WTC11 (cell line): ENCODE data around the gene TNNC2. TPM values are rescaled to one million over a fixed set of nuclear protein-coding genes. Genes with fewer than 3 reads are reported as not detected.

ENCODE experiments used
- ATAC-seq: fragments of 200-7000 bp; cut with Tn5 transposase; 2 replicates; pipeline ENCODE4 v1.10.0; 2021; ENCODE audit warnings: mild to moderate bottlenecking, moderate library complexity
- CTCF ChIA-PET: fragments of 300-600 bp; sonication (Branson Sonifier 250); formaldehyde crosslinking; loops from one replicate; lab custom pipeline; 2021; ENCODE audit warnings: antibody characterized with exemption; lab: Charles Lee
- POLR2A ChIA-PET: fragments of 350-600 bp; sonication (Branson Sonifier 250); formaldehyde crosslinking; loops from one replicate; lab custom pipeline; 2021; ENCODE audit warnings: antibody characterized with exemption; lab: Charles Lee
- DNase-seq: peaks from one replicate; pipeline ENCODE4 v3.0.0; 2021; ENCODE audit warnings: low spot score
- H3K27ac Mint-ChIP-seq: 2 replicates; pipeline ENCODE4 v1.8.0; 2021; ENCODE audit warnings: mixed read lengths
- H3K27me3 Mint-ChIP-seq: 2 replicates; pipeline ENCODE4 v1.8.0; 2021; ENCODE audit warnings: low read depth, mild to moderate bottlenecking, moderate library complexity, mixed read lengths
- H3K36me3 Mint-ChIP-seq: 2 replicates; pipeline ENCODE4 v1.8.0; 2021; ENCODE audit warnings: mixed read lengths
- H3K4me1 Mint-ChIP-seq: 2 replicates; pipeline ENCODE4 v1.8.0; 2022; ENCODE audit warnings: mixed read lengths
- H3K4me3 Mint-ChIP-seq: 2 replicates; pipeline ENCODE4 v1.8.0; 2021; ENCODE audit warnings: mild to moderate bottlenecking, moderate library complexity, mixed read lengths
- H3K9me3 Mint-ChIP-seq: 2 replicates; pipeline ENCODE4 v1.8.0; 2021; ENCODE audit warnings: mixed read lengths
- AFF4 ChIP-seq: sonication (generic); formaldehyde crosslinking; IDR thresholded peaks from 2 replicates; pipeline ENCODE4 v1.8.1; 2023; ENCODE audit warnings: mild to moderate bottlenecking, missing genetic modification reagents, borderline replicate concordance
- ATF3 ChIP-seq: sonication (generic); formaldehyde crosslinking; conservative IDR thresholded peaks from 2 replicates; pipeline ENCODE4 v1.8.1; 2022; ENCODE audit warnings: mild to moderate bottlenecking, missing genetic modification reagents
- CBFB ChIP-seq: sonication (generic); formaldehyde crosslinking; IDR thresholded peaks from 2 replicates; pipeline ENCODE4 v1.8.1; 2022; ENCODE audit warnings: mild to moderate bottlenecking, low read depth, missing genetic modification reagents
- RORB ChIP-seq: fragments of 250-450 bp; sonication (Bioruptor Pico); IDR thresholded peaks from 2 replicates; pipeline ENCODE4 v1.9.0; 2021; ENCODE audit warnings: mild to moderate bottlenecking
- SOX15 ChIP-seq: fragments of 250-450 bp; sonication (Bioruptor Pico); IDR thresholded peaks from 2 replicates; pipeline ENCODE4 v1.9.0; 2021; ENCODE audit warnings: mild to moderate bottlenecking
- ZNF396 ChIP-seq: fragments of 250-450 bp; sonication (Bioruptor Pico); IDR thresholded peaks from 2 replicates; pipeline ENCODE4 v1.8.0; 2021; ENCODE audit warnings: mild to moderate bottlenecking, moderate library complexity, borderline replicate concordance
- total RNA-seq: library from RNA; stranded (reverse); gene quantifications from 3 replicates; pipeline ENCODE4 v1.2.3, GENCODE V29; 2021
- TF ChIP-seq, protein P1 (sequence below): sonication (generic); formaldehyde crosslinking; IDR thresholded peaks from 2 replicates; pipeline ENCODE4 v1.8.1; 2023; ENCODE audit warnings: mild to moderate bottlenecking, missing genetic modification reagents
- TF ChIP-seq, protein P2 (sequence below): sonication (generic); formaldehyde crosslinking; IDR thresholded peaks from 2 replicates; pipeline ENCODE4 v1.8.0; 2023; ENCODE audit warnings: mild to moderate bottlenecking, missing genetic modification reagents
- TF ChIP-seq, protein P3 (sequence below): sonication (generic); formaldehyde crosslinking; IDR thresholded peaks from 2 replicates; pipeline ENCODE4 v1.8.0; 2023; ENCODE audit warnings: missing genetic modification reagents, mild to moderate bottlenecking, borderline replicate concordance

The TNNC2 gene
- total RNA-seq, 1 experiment from 2014 or later = 3.0 TPM

GRCh38 chr20:45842169-45842812 lies 15.2 kb upstream of the TNNC2 start:
- TF ChIP-seq, protein P1, sequence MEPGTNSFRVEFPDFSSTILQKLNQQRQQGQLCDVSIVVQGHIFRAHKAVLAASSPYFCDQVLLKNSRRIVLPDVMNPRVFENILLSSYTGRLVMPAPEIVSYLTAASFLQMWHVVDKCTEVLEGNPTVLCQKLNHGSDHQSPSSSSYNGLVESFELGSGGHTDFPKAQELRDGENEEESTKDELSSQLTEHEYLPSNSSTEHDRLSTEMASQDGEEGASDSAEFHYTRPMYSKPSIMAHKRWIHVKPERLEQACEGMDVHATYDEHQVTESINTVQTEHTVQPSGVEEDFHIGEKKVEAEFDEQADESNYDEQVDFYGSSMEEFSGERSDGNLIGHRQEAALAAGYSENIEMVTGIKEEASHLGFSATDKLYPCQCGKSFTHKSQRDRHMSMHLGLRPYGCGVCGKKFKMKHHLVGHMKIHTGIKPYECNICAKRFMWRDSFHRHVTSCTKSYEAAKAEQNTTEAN (CRISPR knock-in tag) = no peak
- TF ChIP-seq, protein P2, sequence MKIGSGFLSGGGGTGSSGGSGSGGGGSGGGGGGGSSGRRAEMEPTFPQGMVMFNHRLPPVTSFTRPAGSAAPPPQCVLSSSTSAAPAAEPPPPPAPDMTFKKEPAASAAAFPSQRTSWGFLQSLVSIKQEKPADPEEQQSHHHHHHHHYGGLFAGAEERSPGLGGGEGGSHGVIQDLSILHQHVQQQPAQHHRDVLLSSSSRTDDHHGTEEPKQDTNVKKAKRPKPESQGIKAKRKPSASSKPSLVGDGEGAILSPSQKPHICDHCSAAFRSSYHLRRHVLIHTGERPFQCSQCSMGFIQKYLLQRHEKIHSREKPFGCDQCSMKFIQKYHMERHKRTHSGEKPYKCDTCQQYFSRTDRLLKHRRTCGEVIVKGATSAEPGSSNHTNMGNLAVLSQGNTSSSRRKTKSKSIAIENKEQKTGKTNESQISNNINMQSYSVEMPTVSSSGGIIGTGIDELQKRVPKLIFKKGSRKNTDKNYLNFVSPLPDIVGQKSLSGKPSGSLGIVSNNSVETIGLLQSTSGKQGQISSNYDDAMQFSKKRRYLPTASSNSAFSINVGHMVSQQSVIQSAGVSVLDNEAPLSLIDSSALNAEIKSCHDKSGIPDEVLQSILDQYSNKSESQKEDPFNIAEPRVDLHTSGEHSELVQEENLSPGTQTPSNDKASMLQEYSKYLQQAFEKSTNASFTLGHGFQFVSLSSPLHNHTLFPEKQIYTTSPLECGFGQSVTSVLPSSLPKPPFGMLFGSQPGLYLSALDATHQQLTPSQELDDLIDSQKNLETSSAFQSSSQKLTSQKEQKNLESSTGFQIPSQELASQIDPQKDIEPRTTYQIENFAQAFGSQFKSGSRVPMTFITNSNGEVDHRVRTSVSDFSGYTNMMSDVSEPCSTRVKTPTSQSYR (CRISPR knock-in tag) = no peak
- TF ChIP-seq SOX15 (CRISPR knock-in tag) = no peak
- TF ChIP-seq ATF3 (CRISPR knock-in tag) = no peak
- TF ChIP-seq CBFB (CRISPR knock-in tag) = no peak
- no peak for TF ChIP-seq ZNF396 (CRISPR knock-in tag)
- no peak for TF ChIP-seq AFF4 (CRISPR knock-in tag)
- TF ChIP-seq, protein P3, sequence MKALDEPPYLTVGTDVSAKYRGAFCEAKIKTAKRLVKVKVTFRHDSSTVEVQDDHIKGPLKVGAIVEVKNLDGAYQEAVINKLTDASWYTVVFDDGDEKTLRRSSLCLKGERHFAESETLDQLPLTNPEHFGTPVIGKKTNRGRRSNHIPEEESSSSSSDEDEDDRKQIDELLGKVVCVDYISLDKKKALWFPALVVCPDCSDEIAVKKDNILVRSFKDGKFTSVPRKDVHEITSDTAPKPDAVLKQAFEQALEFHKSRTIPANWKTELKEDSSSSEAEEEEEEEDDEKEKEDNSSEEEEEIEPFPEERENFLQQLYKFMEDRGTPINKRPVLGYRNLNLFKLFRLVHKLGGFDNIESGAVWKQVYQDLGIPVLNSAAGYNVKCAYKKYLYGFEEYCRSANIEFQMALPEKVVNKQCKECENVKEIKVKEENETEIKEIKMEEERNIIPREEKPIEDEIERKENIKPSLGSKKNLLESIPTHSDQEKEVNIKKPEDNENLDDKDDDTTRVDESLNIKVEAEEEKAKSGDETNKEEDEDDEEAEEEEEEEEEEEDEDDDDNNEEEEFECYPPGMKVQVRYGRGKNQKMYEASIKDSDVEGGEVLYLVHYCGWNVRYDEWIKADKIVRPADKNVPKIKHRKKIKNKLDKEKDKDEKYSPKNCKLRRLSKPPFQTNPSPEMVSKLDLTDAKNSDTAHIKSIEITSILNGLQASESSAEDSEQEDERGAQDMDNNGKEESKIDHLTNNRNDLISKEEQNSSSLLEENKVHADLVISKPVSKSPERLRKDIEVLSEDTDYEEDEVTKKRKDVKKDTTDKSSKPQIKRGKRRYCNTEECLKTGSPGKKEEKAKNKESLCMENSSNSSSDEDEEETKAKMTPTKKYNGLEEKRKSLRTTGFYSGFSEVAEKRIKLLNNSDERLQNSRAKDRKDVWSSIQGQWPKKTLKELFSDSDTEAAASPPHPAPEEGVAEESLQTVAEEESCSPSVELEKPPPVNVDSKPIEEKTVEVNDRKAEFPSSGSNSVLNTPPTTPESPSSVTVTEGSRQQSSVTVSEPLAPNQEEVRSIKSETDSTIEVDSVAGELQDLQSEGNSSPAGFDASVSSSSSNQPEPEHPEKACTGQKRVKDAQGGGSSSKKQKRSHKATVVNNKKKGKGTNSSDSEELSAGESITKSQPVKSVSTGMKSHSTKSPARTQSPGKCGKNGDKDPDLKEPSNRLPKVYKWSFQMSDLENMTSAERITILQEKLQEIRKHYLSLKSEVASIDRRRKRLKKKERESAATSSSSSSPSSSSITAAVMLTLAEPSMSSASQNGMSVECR = no peak
- no peak for TF ChIP-seq RORB (CRISPR knock-in tag)
- ChIA-PET CTCF (interaction anchor here (1.1 to 1.4 kb wide), 4 partner anchors 10 to 127 kb away, joined by 3 to 4 read pairs (median 3); partner anchors contain the start of genes CTSA and NEURL2), POLR2A (no interaction called here)
- Mint-ChIP-seq H3K27me3 (no peaks in the 10 kb centered on the region), H3K9me3 (no peaks in the 10 kb centered on the region), H3K4me3 (no peak overlapping the region), H3K27ac (no peak overlapping the region; the same call in 1 of the 2 replicates), H3K4me1 (no peaks in the 10 kb centered on the region), H3K36me3 (peaks cover 27% of the 10 kb centered on the region)
- DNase-seq (no peak), ATAC-seq (no peak)
